22Rv1 (cell line): ENCODE results near the gene ASXL2.

Source experiments
- H3K27ac ChIP-seq: fragments of 450-650 bp; 2 replicates; pipeline ENCODE4 v1.5.1; 2017
- CTCF ChIP-seq: fragments of 450-650 bp; IDR thresholded peaks from 2 replicates; pipeline ENCODE4 v1.5.1; 2017; ENCODE audit warnings: mild to moderate bottlenecking
- ZFX ChIP-seq: fragments of 450-650 bp; IDR thresholded peaks from 2 replicates; pipeline ENCODE4 v1.6.1; 2017; ENCODE audit warnings: antibody characterized with exemption, borderline replicate concordance

The ASXL2 gene

GRCh38 chr2:25835906-25836305 lies 42.4 kb downstream of the ASXL2 start:
- TF ChIP-seq CTCF: no peak
- TF ChIP-seq ZFX: no peak
- H3K27ac ChIP-seq: no peak overlapping the region

- TF ChIP-seq CTCF: no peak
- no peak for TF ChIP-seq ZFX
- no peak overlapping the region for H3K27ac ChIP-seq
Observed at GRCh38 chr2:25833566-25833965, 44.7 kb downstream of the ASXL2 start.

- TF ChIP-seq ZFX (no peak), CTCF (no peak)
- no peak overlapping the region for H3K27ac ChIP-seq
Observed at GRCh38 chr2:25832897-25833296, 45.4 kb downstream of the ASXL2 start.

- no peak overlapping the region for H3K27ac ChIP-seq
- TF ChIP-seq CTCF (no peak), ZFX (no peak)
Observed at GRCh38 chr2:25831746-25832449, 46.4 kb downstream of the ASXL2 start.

- TF ChIP-seq CTCF: no peak
- no peak for TF ChIP-seq ZFX
- peak overlapping the region; percentile 53 for H3K27ac ChIP-seq
Observed at GRCh38 chr2:25829828-25830227, 48.5 kb downstream of the ASXL2 start.

GRCh38 chr2:25829377-25829704 lies 48.9 kb downstream of the ASXL2 start:
- no peak for TF ChIP-seq ZFX

GRCh38 chr2:25828532-25829376 lies 49.5 kb downstream of the ASXL2 start:
- H3K27ac ChIP-seq: peak overlapping the region; percentile 53

More at GRCh38 chr2:25829377-25829704, 48.9 kb downstream of the ASXL2 start:
- peak overlapping the region; percentile 53 for H3K27ac ChIP-seq

GRCh38 chr2:25825238-25825637 lies 53.0 kb downstream of the ASXL2 start:
- TF ChIP-seq ZFX: no peak
- no peak for TF ChIP-seq CTCF
- no peak overlapping the region for H3K27ac ChIP-seq
